Activated naive CD8-positive, alpha-beta T cell treated with anti-CD3 and anti-CD28 coated beads, Interleukin-2, amount 10 ng/mL, durations not matched to agents 7 days and 5 days (primary cell): ENCODE results near the gene SZT2. TPM values are rescaled to one million over a fixed set of nuclear protein-coding genes. Genes with fewer than 3 reads are reported as not detected.

Experiments used
- ATAC-seq: fragments of 150-1000 bp; cut with Tn5 transposase; one replicate; pipeline ENCODE4 v1.10.0; 2021; ENCODE audit warnings: low read depth, moderate library complexity
- POLR2A ChIA-PET: fragments of 350-600 bp; sonication (Branson Sonifier 250); formaldehyde crosslinking; loops from one replicate; lab custom pipeline; 2021; ENCODE audit warnings: antibody characterized with exemption; lab: Charles Lee
- DNase-seq: peaks from one replicate; pipeline ENCODE4 v3.0.0; 2021
- H3K27ac Mint-ChIP-seq: one replicate; pipeline ENCODE4 v1.8.0; 2022; ENCODE audit warnings: mild to moderate bottlenecking, mixed read lengths
- H3K27me3 Mint-ChIP-seq: one replicate; pipeline ENCODE4 v1.8.0; 2022; ENCODE audit warnings: mild to moderate bottlenecking, moderate library complexity, mixed read lengths
- H3K36me3 Mint-ChIP-seq: one replicate; pipeline ENCODE4 v1.8.0; 2021; ENCODE audit warnings: mild to moderate bottlenecking, mixed read lengths
- H3K4me1 Mint-ChIP-seq: one replicate; pipeline ENCODE4 v1.8.0; 2021; ENCODE audit warnings: mixed read lengths
- H3K4me3 Mint-ChIP-seq: one replicate; pipeline ENCODE4 v1.8.0; 2022; ENCODE audit warnings: mild to moderate bottlenecking, moderate library complexity, mixed read lengths
- H3K9me3 Mint-ChIP-seq: one replicate; pipeline ENCODE4 v1.8.0; 2021; ENCODE audit warnings: mixed read lengths
- total RNA-seq, 2 experiments: library from RNA; stranded (reverse); gene quantifications; one replicate each; pipeline ENCODE4 v1.2.3, GENCODE V29; 2021

SZT2 gene
- total RNA-seq, 2 experiments from 2014 or later = 84.8 to 88.2 TPM

- H3K9me3 Mint-ChIP-seq = no peaks in the 10 kb centered on the region
- ATAC-seq = no peak
- POLR2A ChIA-PET = no interaction called here
- no peak overlapping the region for H3K27ac Mint-ChIP-seq
- H3K4me1 Mint-ChIP-seq = no peaks in the 10 kb centered on the region
- peaks cover 3% of the 10 kb centered on the region for H3K36me3 Mint-ChIP-seq
- no peaks in the 10 kb centered on the region for H3K27me3 Mint-ChIP-seq
- no peak for DNase-seq
- H3K4me3 Mint-ChIP-seq = no peak overlapping the region
Observed at GRCh38 chr1:43438576-43438952, 48.9 kb downstream of the SZT2 start.

- Mint-ChIP-seq H3K9me3 (no peaks in the 10 kb centered on the region), H3K4me1 (no peaks in the 10 kb centered on the region), H3K27ac (no peak overlapping the region), H3K27me3 (no peaks in the 10 kb centered on the region), H3K36me3 (peaks cover 2% of the 10 kb centered on the region), H3K4me3 (no peak overlapping the region)
- ATAC-seq (no peak), DNase-seq (peak; percentile 14)
- POLR2A ChIA-PET = no interaction called here
Observed at GRCh38 chr1:43438953-43439581, 49.4 kb downstream of the SZT2 start.

GRCh38 chr1:43439781-43440180 lies 50.1 kb downstream of the SZT2 start:
- no peak for ATAC-seq
- no peaks in the 10 kb centered on the region for H3K27me3 Mint-ChIP-seq
- POLR2A ChIA-PET = interaction anchor here (1.1 to 2.3 kb wide), 2 partner anchors 9 to 15 kb away, joined by 3 to 6 read pairs; no protein-coding TSS in a partner anchor
- H3K4me1 Mint-ChIP-seq = no peaks in the 10 kb centered on the region
- no peak for DNase-seq
- no peak overlapping the region for H3K27ac Mint-ChIP-seq
- H3K4me3 Mint-ChIP-seq = no peak overlapping the region
- no peaks in the 10 kb centered on the region for H3K9me3 Mint-ChIP-seq
- no peaks in the 10 kb centered on the region for H3K36me3 Mint-ChIP-seq

- ATAC-seq (no peak), DNase-seq (no peak)
- POLR2A ChIA-PET = interaction anchor here (1.1 to 2.3 kb wide), 2 partner anchors 8 to 14 kb away, joined by 3 to 6 read pairs; no protein-coding TSS in a partner anchor
- Mint-ChIP-seq H3K4me3 (no peak overlapping the region), H3K9me3 (no peaks in the 10 kb centered on the region), H3K27me3 (no peaks in the 10 kb centered on the region), H3K27ac (no peak overlapping the region), H3K36me3 (no peaks in the 10 kb centered on the region), H3K4me1 (no peaks in the 10 kb centered on the region)
Observed at GRCh38 chr1:43440358-43440757, 50.7 kb downstream of the SZT2 start.

GRCh38 chr1:43441166-43441893 lies 51.6 kb downstream of the SZT2 start:
- POLR2A ChIA-PET = interaction anchor here (1.2 to 2.3 kb wide), 2 partner anchors 11 to 13 kb away, joined by 3 to 6 read pairs; no protein-coding TSS in a partner anchor
- no peaks in the 10 kb centered on the region for H3K9me3 Mint-ChIP-seq
- DNase-seq (no peak), ATAC-seq (no peak)
- no peak overlapping the region for H3K4me3 Mint-ChIP-seq
- H3K27ac Mint-ChIP-seq = no peak overlapping the region
- no peaks in the 10 kb centered on the region for H3K4me1 Mint-ChIP-seq
- H3K27me3 Mint-ChIP-seq = no peaks in the 10 kb centered on the region
- H3K36me3 Mint-ChIP-seq = peaks cover 2% of the 10 kb centered on the region

GRCh38 chr1:43441894-43442637 lies 52.4 kb downstream of the SZT2 start:
- no peak for DNase-seq
- H3K27ac Mint-ChIP-seq = no peak overlapping the region
- no peaks in the 10 kb centered on the region for H3K27me3 Mint-ChIP-seq
- no peak for ATAC-seq
- H3K36me3 Mint-ChIP-seq = peaks cover 3% of the 10 kb centered on the region
- POLR2A ChIA-PET = interaction anchor here (1.2 to 2.3 kb wide), 2 partner anchors 10 to 12 kb away, joined by 3 to 6 read pairs; no protein-coding TSS in a partner anchor
- H3K4me1 Mint-ChIP-seq = no peaks in the 10 kb centered on the region
- H3K4me3 Mint-ChIP-seq = no peak overlapping the region
- H3K9me3 Mint-ChIP-seq = no peaks in the 10 kb centered on the region

GRCh38 chr1:43442756-43443155 lies 53.1 kb downstream of the SZT2 start:
- POLR2A ChIA-PET = interaction anchor here (1.2 kb wide), 1 partner anchor 9 kb away, joined by 3 read pairs; no protein-coding TSS in a partner anchor

GRCh38 chr1:43443197-43443946 lies 53.7 kb downstream of the SZT2 start:
- no peaks in the 10 kb centered on the region for H3K4me1 Mint-ChIP-seq
- H3K27me3 Mint-ChIP-seq = no peaks in the 10 kb centered on the region
- H3K9me3 Mint-ChIP-seq = no peaks in the 10 kb centered on the region
- ATAC-seq = no peak
- no peak overlapping the region for H3K27ac Mint-ChIP-seq
- peaks cover 3% of the 10 kb centered on the region for H3K36me3 Mint-ChIP-seq
- POLR2A ChIA-PET = no interaction called here
- peak; percentile 19 for DNase-seq
- no peak overlapping the region for H3K4me3 Mint-ChIP-seq

More at GRCh38 chr1:43442756-43443155, 53.1 kb downstream of the SZT2 start:
- ATAC-seq (no peak), DNase-seq (no peak)
- no peaks in the 10 kb centered on the region for H3K9me3 Mint-ChIP-seq
- no peaks in the 10 kb centered on the region for H3K27me3 Mint-ChIP-seq
- H3K4me1 Mint-ChIP-seq = no peaks in the 10 kb centered on the region
- H3K36me3 Mint-ChIP-seq = peaks cover 3% of the 10 kb centered on the region
- no peak overlapping the region for H3K27ac Mint-ChIP-seq
- H3K4me3 Mint-ChIP-seq = no peak overlapping the region

- Mint-ChIP-seq H3K4me1 (no peaks in the 10 kb centered on the region), H3K4me3 (no peak overlapping the region), H3K36me3 (peaks cover 7% of the 10 kb centered on the region), H3K27ac (no peak overlapping the region), H3K9me3 (no peaks in the 10 kb centered on the region), H3K27me3 (no peaks in the 10 kb centered on the region)
- ATAC-seq (no peak), DNase-seq (peak; percentile 17)
- POLR2A ChIA-PET = interaction anchor here (0.5 kb wide), 1 partner anchor 1100 kb away, joined by 3 read pairs; no protein-coding TSS in a partner anchor
Observed at GRCh38 chr1:43444151-43444828, 54.6 kb downstream of the SZT2 start.

- H3K9me3 Mint-ChIP-seq = no peaks in the 10 kb centered on the region
- DNase-seq (peak; percentile 10), ATAC-seq (no peak)
- no peak overlapping the region for H3K4me3 Mint-ChIP-seq
- POLR2A ChIA-PET = no interaction called here
- no peak overlapping the region for H3K27ac Mint-ChIP-seq
- peaks cover 9% of the 10 kb centered on the region for H3K36me3 Mint-ChIP-seq
- no peaks in the 10 kb centered on the region for H3K4me1 Mint-ChIP-seq
- no peaks in the 10 kb centered on the region for H3K27me3 Mint-ChIP-seq
Observed at GRCh38 chr1:43444836-43445235, 55.1 kb downstream of the SZT2 start.

GRCh38 chr1:43445606-43446387 lies 56.1 kb downstream of the SZT2 start:
- POLR2A ChIA-PET = no interaction called here
- Mint-ChIP-seq H3K4me3 (no peak overlapping the region), H3K27ac (no peak overlapping the region), H3K4me1 (no peaks in the 10 kb centered on the region), H3K27me3 (no peaks in the 10 kb centered on the region), H3K36me3 (peaks cover 9% of the 10 kb centered on the region), H3K9me3 (no peaks in the 10 kb centered on the region)
- ATAC-seq (no peak), DNase-seq (no peak)

- Mint-ChIP-seq H3K9me3 (no peaks in the 10 kb centered on the region), H3K4me3 (no peak overlapping the region), H3K4me1 (no peaks in the 10 kb centered on the region), H3K27me3 (no peaks in the 10 kb centered on the region), H3K36me3 (peaks cover 9% of the 10 kb centered on the region), H3K27ac (no peak overlapping the region)
- POLR2A ChIA-PET = no interaction called here
- DNase-seq = peak; percentile 23
- no peak for ATAC-seq
Observed at GRCh38 chr1:43446388-43446740, 56.7 kb downstream of the SZT2 start.
